ENCODE results near the gene PRPF40A.

DNA sequence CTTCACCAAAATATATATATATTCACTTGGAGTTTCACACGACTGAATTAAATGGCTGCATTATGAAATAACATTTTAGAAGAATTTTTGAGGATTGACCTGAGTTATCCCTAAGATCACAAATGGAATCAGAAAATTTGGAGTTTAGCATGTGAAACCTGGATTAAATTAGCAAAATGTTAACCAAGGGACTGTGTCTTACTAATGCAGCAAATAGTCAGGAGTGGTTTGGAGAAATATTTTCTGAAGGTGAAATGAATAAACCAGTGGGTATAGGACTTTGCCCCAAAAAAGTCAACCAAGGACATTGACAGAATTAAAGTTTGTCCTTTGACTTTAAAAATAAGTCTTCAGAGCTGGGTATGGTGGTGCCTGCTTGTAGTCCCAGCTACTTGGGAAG lies 111.2 kb downstream of the PRPF40A start:
- TF ChIP-seq, protein P1, sequence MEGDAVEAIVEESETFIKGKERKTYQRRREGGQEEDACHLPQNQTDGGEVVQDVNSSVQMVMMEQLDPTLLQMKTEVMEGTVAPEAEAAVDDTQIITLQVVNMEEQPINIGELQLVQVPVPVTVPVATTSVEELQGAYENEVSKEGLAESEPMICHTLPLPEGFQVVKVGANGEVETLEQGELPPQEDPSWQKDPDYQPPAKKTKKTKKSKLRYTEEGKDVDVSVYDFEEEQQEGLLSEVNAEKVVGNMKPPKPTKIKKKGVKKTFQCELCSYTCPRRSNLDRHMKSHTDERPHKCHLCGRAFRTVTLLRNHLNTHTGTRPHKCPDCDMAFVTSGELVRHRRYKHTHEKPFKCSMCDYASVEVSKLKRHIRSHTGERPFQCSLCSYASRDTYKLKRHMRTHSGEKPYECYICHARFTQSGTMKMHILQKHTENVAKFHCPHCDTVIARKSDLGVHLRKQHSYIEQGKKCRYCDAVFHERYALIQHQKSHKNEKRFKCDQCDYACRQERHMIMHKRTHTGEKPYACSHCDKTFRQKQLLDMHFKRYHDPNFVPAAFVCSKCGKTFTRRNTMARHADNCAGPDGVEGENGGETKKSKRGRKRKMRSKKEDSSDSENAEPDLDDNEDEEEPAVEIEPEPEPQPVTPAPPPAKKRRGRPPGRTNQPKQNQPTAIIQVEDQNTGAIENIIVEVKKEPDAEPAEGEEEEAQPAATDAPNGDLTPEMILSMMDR (IDR thresholded peaks at IDR 0.05): no peak
- TF ChIP-seq POLR2A (IDR thresholded peaks at IDR 0.05): no peak

Data from heart left ventricle (tissue), 13 donors.